HepG2 (cell line): Measurements from ENCODE around the gene BRAP. TPM values are rescaled to one million over a fixed set of nuclear protein-coding genes. Genes with fewer than 3 reads are reported as not detected.

Experiments
- ATAC-seq: fragments of 200-7000 bp; cut with Tn5 transposase; 3 replicates; pipeline ENCODE4 v1.9.1; 2020; ENCODE audit warnings: mild to moderate bottlenecking, moderate library complexity
- BruUV-seq: library from RNA; stranded (reverse); fragments of 400-500 nt; replicated peaks from 2 replicates; lab custom pipeline; 2021; lab: Mats Ljungman, UMichigan
- CTCF ChIA-PET: fragments of 300-600 bp; formaldehyde crosslinking; extraction: SDS; loops from one replicate; lab custom pipeline; 2021; ENCODE audit warnings: low total read pairs, inconsistent platforms, low intra/inter-chr PET ratio; lab: Yijun Ruan, JAX
- POLR2A ChIA-PET: fragments of 350-600 bp; sonication (Branson Sonifier 250); formaldehyde crosslinking; loops from one replicate; lab custom pipeline; 2020; ENCODE audit warnings: antibody characterized with exemption, inconsistent platforms; lab: Yijun Ruan, JAX
- DNase-seq: peaks from one replicate; pipeline ENCODE4 v3.0.0-alpha.2; 2015; ENCODE audit warnings: low spot score
- FAIRE-seq: peaks from 3 replicates; lab custom pipeline; 2011; peaks lifted over from hg19 to GRCh38; lab: Jason Lieb, UNC
- H2AFZ ChIP-seq: one replicate; pipeline ENCODE4 v1.6.1; 2011; ENCODE audit warnings: low read length, inconsistent platforms
- H3K27ac ChIP-seq: fragments of 300-600 bp; 3 replicates; pipeline ENCODE4 v1.8.0; 2011; ENCODE audit warnings: mixed run types, mild to moderate bottlenecking, mixed read lengths, low read length, inconsistent platforms; ENCODE audit not compliant: insufficient read depth; ENCODE audit errors: extremely low read length
- H3K27me3 ChIP-seq, 2 experiments: fragments of 200-600 bp in 1 of 2; 2 replicates in 1 of 2; 3 replicates in 1 of 2; pipeline versions ENCODE4 v1.6.0 to v1.8.0; 2011; ENCODE audit warnings: low read length in 2 of 2, mild to moderate bottlenecking in 2 of 2, moderate library complexity in 2 of 2, inconsistent platforms in 1 of 2; ENCODE audit not compliant: insufficient read depth in 2 of 2, control insufficient read depth in 1 of 2
- H3K36me3 ChIP-seq, 2 experiments: fragments of 200-600 bp in 1 of 2; replicated peaks in 1 of 2; 2 replicates in 1 of 2; 3 replicates in 1 of 2; pipeline versions ENCODE4 v1.5.1 to v1.8.0; 2011; ENCODE audit warnings: low read length in 2 of 2, inconsistent platforms in 1 of 2; ENCODE audit not compliant: insufficient read depth in 2 of 2, control insufficient read depth in 1 of 2
- H3K4me1 ChIP-seq: 2 replicates; pipeline ENCODE4 v1.5.1; 2012; ENCODE audit warnings: low read length, inconsistent platforms; ENCODE audit not compliant: insufficient read depth
- H3K4me2 ChIP-seq: 2 replicates; pipeline ENCODE4 v1.6.0; 2011; ENCODE audit warnings: low read depth, low read length, inconsistent platforms
- H3K4me3 ChIP-seq, 3 experiments: fragments of 200-600 bp in 1 of 3; sonication (generic), shearing (Covaris generic) in 1 of 3; replicated peaks in 1 of 3; 2 replicates each; pipeline ENCODE4 v1.5.1; 2011 to 2016; ENCODE audit warnings: low read length in 3 of 3, inconsistent platforms in 2 of 3, low read depth in 2 of 3, mild to moderate bottlenecking in 2 of 3, control low read depth in 1 of 3, mixed read lengths in 1 of 3; ENCODE audit not compliant: insufficient read depth in 1 of 3
- H3K79me2 ChIP-seq: one replicate; pipeline ENCODE4 v1.6.1; 2011; ENCODE audit warnings: low read length, inconsistent platforms; ENCODE audit not compliant: insufficient read depth
- H3K9ac ChIP-seq: 2 replicates; pipeline ENCODE4 v1.6.0; 2011; ENCODE audit warnings: mild to moderate bottlenecking, low read depth, low read length, inconsistent platforms; ENCODE audit not compliant: insufficient read depth
- H3K9me3 ChIP-seq: 2 replicates; pipeline ENCODE4 v1.5.1; 2012; ENCODE audit warnings: mild to moderate bottlenecking, low read length
- H4K20me1 ChIP-seq: 2 replicates; pipeline ENCODE4 v1.6.0; 2011; ENCODE audit warnings: inconsistent platforms, mild to moderate bottlenecking, low read length, moderate library complexity; ENCODE audit not compliant: insufficient read depth
- SIX4 ChIP-seq: sonication (generic); formaldehyde crosslinking; IDR thresholded peaks from 2 replicates; pipeline ENCODE4 v1.4.0; 2020; ENCODE audit warnings: missing genetic modification reagents
- SSRP1 ChIP-seq: IDR thresholded peaks from 2 replicates; pipeline ENCODE4 v1.6.1; 2016; ENCODE audit warnings: control low read depth
- STAT5B ChIP-seq: sonication (generic); formaldehyde crosslinking; IDR thresholded peaks from 2 replicates; pipeline ENCODE4 v1.4.0; 2020; ENCODE audit warnings: missing genetic modification reagents
- ZNF367 ChIP-seq: sonication (generic); formaldehyde crosslinking; IDR thresholded peaks from 2 replicates; pipeline ENCODE4 v1.4.0; 2020; ENCODE audit warnings: missing genetic modification reagents, borderline replicate concordance
- ZNF496 ChIP-seq: sonication (generic); formaldehyde crosslinking; IDR thresholded peaks from 2 replicates; pipeline ENCODE4 v1.8.1; 2023; ENCODE audit warnings: mild to moderate bottlenecking, moderate library complexity, missing genetic modification reagents; ENCODE audit not compliant: insufficient replicate concordance
- ZNF543 ChIP-seq: sonication (generic); formaldehyde crosslinking; IDR thresholded peaks from 2 replicates; pipeline ENCODE4 v1.4.0; 2020; ENCODE audit warnings: mild to moderate bottlenecking, missing genetic modification reagents
- whole genome bisulfite sequencing: methylation state at CpG from one replicate; pipeline ENCODE4 v1.1.6; 2017; ENCODE audit warnings: low lambda C conversion rate; 5-methylcytosine and 5-hydroxymethylcytosine counted together
- in situ Hi-C: cut with HindIII; loops from 2 replicates; pipeline ENCODE4 v1.10.0; 2017; ENCODE audit warnings: low pct_unique_long_range_greater_than_20kb; ENCODE audit not compliant: extremely low pct_ligation_motif_present
- intact Hi-C: fragments of 100-400 bp; cut with micrococcal nuclease; formaldehyde crosslinking; loops from one replicate; pipeline ENCODE4 v1.10.0; 2022; ENCODE audit not compliant: unreplicated experiment
- polyA plus RNA-seq, 8 experiments: library from polyadenylated mRNA; depleted of rRNA in 3 of 8; stranded (reverse) in 7 of 8; unstranded in 1 of 8; fragments of >200 nt; fragmentation: Illumina TruSeq in 4 of 8; extraction: Trizol in 4 of 8; gene quantifications; 2 replicates each; pipeline versions ENCODE4 v1.2.1 to v1.2.3, GENCODE V29; 2011 to 2016; ENCODE audit warnings: low read depth in 4 of 8, missing spikeins in 1 of 8, mixed read lengths in 1 of 8; ENCODE audit not compliant: insufficient read depth in 1 of 8
- total RNA-seq, 5 experiments: library from RNA; depleted of rRNA; stranded (reverse); fragments of >200 nt; fragmentation: Illumina TruSeq; extraction: Trizol; gene quantifications; 2 replicates each; pipeline ENCODE4 v1.2.3, GENCODE V29; 2016; ENCODE audit warnings: low read depth in 1 of 5
- TF ChIP-seq, protein P1 (sequence below): sonication (generic); formaldehyde crosslinking; IDR thresholded peaks from 2 replicates; pipeline ENCODE4 v1.4.0; 2020; ENCODE audit warnings: missing genetic modification reagents, mild to moderate bottlenecking, borderline replicate concordance
- TF ChIP-seq, protein P2 (sequence below): sonication (generic); formaldehyde crosslinking; IDR thresholded peaks from 2 replicates; pipeline ENCODE4 v1.8.0; 2022; ENCODE audit warnings: mild to moderate bottlenecking, missing genetic modification reagents; ENCODE audit not compliant: insufficient replicate concordance
- TF ChIP-seq, protein P3 (sequence below): sonication (generic); formaldehyde crosslinking; IDR thresholded peaks from one replicate; pipeline ENCODE4 v1.5.1; 2020; ENCODE audit warnings: mild to moderate bottlenecking, missing genetic modification reagents; ENCODE audit errors: not compliant biosample characterization

The BRAP gene
- total and polyA plus RNA-seq, 2 of the 13 experiments (the other 11 are each of a cell fraction or from before 2014, with no cell fraction given): 8.1 to 15.4 TPM

DNA sequence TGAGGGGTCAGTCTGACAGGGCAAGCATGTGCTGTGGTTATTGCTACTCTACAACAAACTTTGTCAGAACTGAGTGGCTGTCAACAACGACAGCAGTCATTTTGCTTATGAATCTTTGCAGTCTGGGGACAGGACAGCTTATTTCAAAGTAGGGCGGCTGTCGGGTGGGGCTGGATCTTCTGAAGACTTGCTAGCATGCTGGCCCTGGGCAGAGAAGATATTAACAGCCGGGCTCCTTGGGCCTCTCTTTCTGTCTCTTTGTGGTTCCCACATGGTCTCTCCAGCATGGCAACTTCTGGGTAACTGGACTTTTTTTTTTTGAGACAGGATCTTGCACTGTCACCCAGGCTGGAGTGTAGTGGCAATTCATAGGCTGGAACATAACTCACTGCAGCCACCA, 47.0 kb upstream of the BRAP start:
- H3K4me2 ChIP-seq: no peak overlapping the region
- no peaks in the 10 kb centered on the region for H3K9me3 ChIP-seq
- H3K4me1 ChIP-seq: no peaks in the 10 kb centered on the region
- no peak for FAIRE-seq
- in situ Hi-C loops: no loop called here
- no peak overlapping the region for H3K27ac ChIP-seq
- no peak overlapping the region for H3K4me3 ChIP-seq
- ATAC-seq: no peak
- WGBS: 93% methylated on average over 4 of the region's 4 CpGs
- H3K9ac ChIP-seq: no peak overlapping the region
- H3K36me3 ChIP-seq: peaks cover 9 to 31% of the 10 kb centered on the region in 2 experiments
- POLR2A ChIA-PET: interaction anchor here (0.6 kb wide), 1 partner anchor 253 kb away, joined by 4 read pairs; no protein-coding TSS in a partner anchor
- no peaks in the 10 kb centered on the region for H4K20me1 ChIP-seq
- H2AFZ ChIP-seq: no peak overlapping the region
- TF ChIP-seq SIX4 (CRISPR knock-in tag) (no peak), ZNF496 (CRISPR knock-in tag) (no peak), ZNF367 (CRISPR knock-in tag) (no peak), ZNF543 (CRISPR knock-in tag) (no peak), SSRP1 (CRISPR knock-in tag) (no peak), STAT5B (CRISPR knock-in tag) (no peak)
- TF ChIP-seq, protein P1, sequence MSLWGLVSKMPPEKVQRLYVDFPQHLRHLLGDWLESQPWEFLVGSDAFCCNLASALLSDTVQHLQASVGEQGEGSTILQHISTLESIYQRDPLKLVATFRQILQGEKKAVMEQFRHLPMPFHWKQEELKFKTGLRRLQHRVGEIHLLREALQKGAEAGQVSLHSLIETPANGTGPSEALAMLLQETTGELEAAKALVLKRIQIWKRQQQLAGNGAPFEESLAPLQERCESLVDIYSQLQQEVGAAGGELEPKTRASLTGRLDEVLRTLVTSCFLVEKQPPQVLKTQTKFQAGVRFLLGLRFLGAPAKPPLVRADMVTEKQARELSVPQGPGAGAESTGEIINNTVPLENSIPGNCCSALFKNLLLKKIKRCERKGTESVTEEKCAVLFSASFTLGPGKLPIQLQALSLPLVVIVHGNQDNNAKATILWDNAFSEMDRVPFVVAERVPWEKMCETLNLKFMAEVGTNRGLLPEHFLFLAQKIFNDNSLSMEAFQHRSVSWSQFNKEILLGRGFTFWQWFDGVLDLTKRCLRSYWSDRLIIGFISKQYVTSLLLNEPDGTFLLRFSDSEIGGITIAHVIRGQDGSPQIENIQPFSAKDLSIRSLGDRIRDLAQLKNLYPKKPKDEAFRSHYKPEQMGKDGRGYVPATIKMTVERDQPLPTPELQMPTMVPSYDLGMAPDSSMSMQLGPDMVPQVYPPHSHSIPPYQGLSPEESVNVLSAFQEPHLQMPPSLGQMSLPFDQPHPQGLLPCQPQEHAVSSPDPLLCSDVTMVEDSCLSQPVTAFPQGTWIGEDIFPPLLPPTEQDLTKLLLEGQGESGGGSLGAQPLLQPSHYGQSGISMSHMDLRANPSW: no peak
- TF ChIP-seq, protein P2, sequence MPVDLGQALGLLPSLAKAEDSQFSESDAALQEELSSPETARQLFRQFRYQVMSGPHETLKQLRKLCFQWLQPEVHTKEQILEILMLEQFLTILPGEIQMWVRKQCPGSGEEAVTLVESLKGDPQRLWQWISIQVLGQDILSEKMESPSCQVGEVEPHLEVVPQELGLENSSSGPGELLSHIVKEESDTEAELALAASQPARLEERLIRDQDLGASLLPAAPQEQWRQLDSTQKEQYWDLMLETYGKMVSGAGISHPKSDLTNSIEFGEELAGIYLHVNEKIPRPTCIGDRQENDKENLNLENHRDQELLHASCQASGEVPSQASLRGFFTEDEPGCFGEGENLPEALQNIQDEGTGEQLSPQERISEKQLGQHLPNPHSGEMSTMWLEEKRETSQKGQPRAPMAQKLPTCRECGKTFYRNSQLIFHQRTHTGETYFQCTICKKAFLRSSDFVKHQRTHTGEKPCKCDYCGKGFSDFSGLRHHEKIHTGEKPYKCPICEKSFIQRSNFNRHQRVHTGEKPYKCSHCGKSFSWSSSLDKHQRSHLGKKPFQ (CRISPR knock-in tag): no peak
- TF ChIP-seq, protein P3, sequence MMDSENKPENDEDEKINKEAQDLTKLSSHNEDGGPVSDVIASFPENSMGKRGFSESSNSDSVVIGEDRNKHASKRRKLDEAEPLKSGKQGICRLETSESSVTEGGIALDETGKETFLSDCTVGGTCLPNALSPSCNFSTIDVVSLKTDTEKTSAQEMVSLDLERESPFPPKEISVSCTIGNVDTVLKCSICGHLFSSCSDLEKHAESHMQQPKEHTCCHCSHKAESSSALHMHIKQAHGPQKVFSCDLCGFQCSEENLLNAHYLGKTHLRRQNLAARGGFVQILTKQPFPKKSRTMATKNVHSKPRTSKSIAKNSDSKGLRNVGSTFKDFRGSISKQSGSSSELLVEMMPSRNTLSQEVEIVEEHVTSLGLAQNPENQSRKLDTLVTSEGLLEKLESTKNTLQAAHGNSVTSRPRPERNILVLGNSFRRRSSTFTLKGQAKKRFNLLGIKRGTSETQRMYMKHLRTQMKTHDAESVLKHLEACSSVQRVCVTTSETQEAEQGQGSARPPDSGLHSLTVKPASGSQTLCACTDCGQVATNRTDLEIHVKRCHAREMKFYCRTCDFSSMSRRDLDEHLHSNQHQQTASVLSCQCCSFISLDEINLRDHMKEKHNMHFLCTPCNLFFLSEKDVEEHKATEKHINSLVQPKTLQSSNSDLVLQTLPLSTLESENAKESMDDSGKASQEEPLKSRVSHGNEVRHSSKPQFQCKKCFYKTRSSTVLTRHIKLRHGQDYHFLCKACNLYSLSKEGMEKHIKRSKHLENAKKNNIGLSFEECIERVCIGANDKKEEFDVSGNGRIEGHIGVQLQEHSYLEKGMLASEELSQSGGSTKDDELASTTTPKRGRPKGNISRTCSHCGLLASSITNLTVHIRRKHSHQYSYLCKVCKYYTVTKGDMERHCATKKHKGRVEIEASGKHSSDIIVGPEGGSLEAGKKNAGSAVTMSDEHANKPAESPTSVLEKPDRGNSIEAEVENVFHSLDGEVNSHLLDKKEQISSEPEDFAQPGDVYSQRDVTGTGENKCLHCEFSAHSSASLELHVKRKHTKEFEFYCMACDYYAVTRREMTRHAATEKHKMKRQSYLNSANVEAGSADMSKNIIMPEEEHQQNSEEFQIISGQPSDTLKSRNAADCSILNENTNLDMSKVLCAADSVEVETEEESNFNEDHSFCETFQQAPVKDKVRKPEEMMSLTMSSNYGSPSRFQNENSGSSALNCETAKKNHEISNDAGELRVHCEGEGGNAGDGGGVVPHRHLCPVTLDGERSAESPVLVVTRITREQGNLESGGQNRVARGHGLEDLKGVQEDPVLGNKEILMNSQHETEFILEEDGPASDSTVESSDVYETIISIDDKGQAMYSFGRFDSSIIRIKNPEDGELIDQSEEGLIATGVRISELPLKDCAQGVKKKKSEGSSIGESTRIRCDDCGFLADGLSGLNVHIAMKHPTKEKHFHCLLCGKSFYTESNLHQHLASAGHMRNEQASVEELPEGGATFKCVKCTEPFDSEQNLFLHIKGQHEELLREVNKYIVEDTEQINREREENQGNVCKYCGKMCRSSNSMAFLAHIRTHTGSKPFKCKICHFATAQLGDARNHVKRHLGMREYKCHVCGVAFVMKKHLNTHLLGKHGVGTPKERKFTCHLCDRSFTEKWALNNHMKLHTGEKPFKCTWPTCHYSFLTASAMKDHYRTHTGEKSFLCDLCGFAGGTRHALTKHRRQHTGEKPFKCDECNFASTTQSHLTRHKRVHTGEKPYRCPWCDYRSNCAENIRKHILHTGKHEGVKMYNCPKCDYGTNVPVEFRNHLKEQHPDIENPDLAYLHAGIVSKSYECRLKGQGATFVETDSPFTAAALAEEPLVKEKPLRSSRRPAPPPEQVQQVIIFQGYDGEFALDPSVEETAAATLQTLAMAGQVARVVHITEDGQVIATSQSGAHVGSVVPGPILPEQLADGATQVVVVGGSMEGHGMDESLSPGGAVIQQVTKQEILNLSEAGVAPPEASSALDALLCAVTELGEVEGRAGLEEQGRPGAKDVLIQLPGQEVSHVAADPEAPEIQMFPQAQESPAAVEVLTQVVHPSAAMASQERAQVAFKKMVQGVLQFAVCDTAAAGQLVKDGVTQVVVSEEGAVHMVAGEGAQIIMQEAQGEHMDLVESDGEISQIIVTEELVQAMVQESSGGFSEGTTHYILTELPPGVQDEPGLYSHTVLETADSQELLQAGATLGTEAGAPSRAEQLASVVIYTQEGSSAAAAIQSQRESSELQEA (CRISPR knock-in tag): no peak
- TF ChIP-seq, all 625 proteins: peak for 0
- no TSS peak for BruUV-seq
- no peaks in the 10 kb centered on the region for H3K79me2 ChIP-seq
- no peak for DNase-seq
- intact Hi-C loops: no loop called here
- H3K27me3 ChIP-seq: no peaks in the 10 kb centered on the region
- CTCF ChIA-PET: no interaction called here
